ENCODE measurements around the gene TSPAN17.

TSPAN17 gene

GRCh38 chr5:176626876-176627236 is 20.4 kb upstream of the TSPAN17 start:
- no peak for TF ChIP-seq GLIS3 (CRISPR knock-in tag; IDR thresholded peaks at IDR 0.05)
- no peak for TF ChIP-seq ESRRG (CRISPR knock-in tag; IDR thresholded peaks at IDR 0.05)
- TF ChIP-seq CSRNP3 (CRISPR knock-in tag; IDR thresholded peaks at IDR 0.05), result no peak
- TF ChIP-seq PATZ1 (CRISPR knock-in tag; IDR thresholded peaks at IDR 0.05; ENCODE audit: borderline replicate concordance), result no peak
- TF ChIP-seq POU6F1 (CRISPR knock-in tag; IDR thresholded peaks at IDR 0.05; ENCODE audit: borderline replicate concordance, low read depth), result no peak
- ATAC-seq, result no peak

GRCh38 chr5:176627582-176627981 is 19.7 kb upstream of the TSPAN17 start:
- TF ChIP-seq ZNF565 (CRISPR knock-in tag; conservative IDR thresholded peaks at IDR 0.05; ENCODE audit: low read depth), result no peak
- TF ChIP-seq ESRRG (CRISPR knock-in tag; IDR thresholded peaks at IDR 0.05), result no peak
- no peak for TF ChIP-seq CSDC2 (CRISPR knock-in tag; IDR thresholded peaks at IDR 0.05)
- no peak for TF ChIP-seq RARB (CRISPR knock-in tag; IDR thresholded peaks at IDR 0.05)
- TF ChIP-seq CREB5 (CRISPR knock-in tag; IDR thresholded peaks at IDR 0.05; ENCODE audit: low read depth), result no peak
- TF ChIP-seq TSHZ2 (CRISPR knock-in tag; IDR thresholded peaks at IDR 0.05), result no peak
- no peak for TF ChIP-seq ARNTL (CRISPR knock-in tag; IDR thresholded peaks at IDR 0.05; ENCODE audit: borderline replicate concordance, low read depth)
- TF ChIP-seq PATZ1 (CRISPR knock-in tag; IDR thresholded peaks at IDR 0.05; ENCODE audit: borderline replicate concordance), result no peak
- no peak for TF ChIP-seq ZFP3 (CRISPR knock-in tag; IDR thresholded peaks at IDR 0.05)
- TF ChIP-seq ZC3H10 (CRISPR knock-in tag; IDR thresholded peaks at IDR 0.05), result no peak
- no peak for TF ChIP-seq BACH2 (CRISPR knock-in tag; IDR thresholded peaks at IDR 0.05; ENCODE audit: borderline replicate concordance)
- no peak for TF ChIP-seq SNAI2 (CRISPR knock-in tag; IDR thresholded peaks at IDR 0.05)
- no peak for TF ChIP-seq ISL1 (CRISPR knock-in tag; IDR thresholded peaks at IDR 0.05)
- no peak for TF ChIP-seq GLIS3 (CRISPR knock-in tag; IDR thresholded peaks at IDR 0.05)

GRCh38 chr5:176628406-176629228 is 18.7 kb upstream of the TSPAN17 start:
- no peak for TF ChIP-seq TSHZ2 (CRISPR knock-in tag; IDR thresholded peaks at IDR 0.05)
- ATAC-seq, result no peak

More at GRCh38 chr5:176627582-176627981, 19.7 kb upstream of the TSPAN17 start:
- no peak for ATAC-seq

Data from SK-N-SH treated with all-trans-retinoic acid at 6 μM for 48 hours (cell line).